T-helper 22 cell (primary cell): ENCODE data around the gene HMG20A.

Experiments
- DNase-seq: peaks from one replicate; pipeline ENCODE4 v3.0.0-alpha.2; 2020; ENCODE audit warnings: low read depth

Gene HMG20A

DNA sequence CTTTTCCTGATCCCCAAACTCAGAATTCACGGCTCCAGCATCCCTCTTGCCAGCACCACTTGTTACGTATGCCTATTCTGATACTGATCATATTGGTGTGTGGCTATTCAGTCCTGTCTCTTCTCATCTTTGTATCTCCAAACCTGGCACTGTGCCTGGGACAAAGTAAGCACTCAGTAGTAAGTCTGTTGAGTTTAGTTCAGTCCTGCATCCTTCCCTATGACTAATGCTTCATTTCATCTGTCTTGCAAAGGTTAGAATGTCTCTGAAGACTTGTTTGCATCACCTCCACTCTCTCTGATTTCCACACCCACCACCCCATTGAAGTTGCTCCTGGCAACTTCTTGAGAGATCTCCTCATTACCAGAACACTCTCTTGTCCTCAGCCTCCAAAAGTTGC lies 80.3 kb downstream of the HMG20A start:
- no peak for DNase-seq

DNA sequence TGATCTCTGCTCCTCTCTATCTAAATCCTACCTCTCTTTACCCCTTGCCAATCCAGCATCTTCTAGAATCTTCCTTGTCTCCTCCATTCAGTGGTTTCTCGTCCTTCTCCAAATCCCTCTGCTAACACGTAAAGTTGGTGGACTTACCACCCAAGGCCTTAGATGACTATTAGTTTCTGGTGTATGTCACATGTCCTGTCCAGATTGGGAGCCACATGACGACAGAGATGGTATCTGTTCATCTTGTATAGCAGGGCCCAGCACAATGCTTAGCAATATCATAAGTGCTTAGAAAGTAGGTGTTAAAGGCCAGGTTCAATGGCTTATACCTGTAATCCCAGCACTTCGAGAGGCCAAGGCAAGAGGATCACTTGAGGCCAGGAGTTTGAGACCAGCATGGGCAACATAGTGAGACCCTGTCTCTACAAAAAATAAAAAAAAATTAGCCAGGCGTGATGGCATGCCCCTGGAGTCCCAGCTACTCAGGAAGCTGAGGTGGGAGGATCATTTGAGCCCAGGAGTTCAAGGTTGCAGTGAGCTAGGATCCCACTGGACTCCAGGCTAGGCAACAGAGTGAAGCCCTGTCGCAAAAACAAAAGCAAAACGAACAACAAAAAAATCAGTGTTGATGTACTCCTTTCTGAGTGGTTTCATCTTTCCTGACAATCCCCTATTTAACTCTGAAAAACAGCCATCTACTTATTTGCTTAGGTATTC lies 81.8 kb downstream of the HMG20A start:
- no peak for DNase-seq

DNA sequence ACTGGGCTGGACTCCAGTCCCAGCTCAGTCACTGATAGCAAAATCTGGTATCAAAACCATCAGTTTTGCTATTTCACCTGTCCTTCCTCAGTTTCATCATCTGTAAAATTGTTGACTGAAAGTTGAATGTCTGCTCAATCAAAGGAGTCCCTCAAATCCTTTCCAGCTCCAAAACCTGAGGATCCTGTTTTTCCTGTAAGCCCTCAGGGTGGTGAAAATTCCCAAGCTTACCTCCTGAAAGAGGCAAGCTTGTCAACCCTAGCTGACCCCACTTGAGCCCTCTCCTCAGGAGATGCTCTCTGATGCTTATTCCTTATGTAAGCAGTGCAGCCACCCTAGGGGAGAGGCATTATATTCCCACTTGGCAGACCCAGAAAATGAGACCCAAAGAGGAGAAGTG lies 82.6 kb downstream of the HMG20A start:
- DNase-seq = no peak

DNA sequence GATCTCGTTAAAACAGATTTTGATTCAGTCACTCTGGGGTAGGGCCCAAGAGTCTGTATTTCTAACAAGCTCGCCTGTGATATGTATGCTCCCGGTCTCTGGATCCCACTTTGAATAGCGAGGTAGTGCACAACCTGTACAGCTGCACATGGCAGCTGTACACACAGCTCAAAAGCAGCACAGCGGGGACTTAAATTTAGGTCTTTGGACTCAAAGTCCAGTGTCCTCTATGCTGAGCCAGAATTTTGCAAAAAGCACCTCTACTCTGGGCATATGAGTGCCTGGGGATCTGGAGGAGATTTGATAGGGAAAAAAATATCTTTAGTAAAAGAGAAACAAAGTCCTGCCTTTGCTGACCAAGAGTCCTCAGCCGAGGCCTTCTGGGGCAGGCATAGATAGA lies 83.1 kb downstream of the HMG20A start:
- no peak for DNase-seq

DNA sequence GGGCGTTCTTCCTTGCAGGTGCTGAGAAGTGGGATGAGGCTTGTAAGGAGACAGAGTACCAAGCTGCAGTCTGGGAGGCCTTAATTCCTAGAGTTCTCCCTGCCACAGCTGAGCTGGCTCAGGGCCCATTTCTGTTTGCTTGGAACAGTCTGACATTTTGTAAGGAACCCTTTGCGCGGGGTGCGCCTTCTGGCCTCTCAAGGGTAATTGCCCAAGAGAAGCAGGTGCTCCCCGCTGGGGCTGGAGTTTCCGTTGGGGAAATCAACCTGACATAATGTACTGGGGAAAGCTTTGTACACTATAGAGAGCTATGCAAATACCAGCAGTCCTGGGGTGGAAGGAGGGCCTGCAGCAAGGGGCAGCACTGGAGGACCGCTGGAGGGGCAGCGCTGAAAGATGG lies 83.6 kb downstream of the HMG20A start:
- DNase-seq = no peak

DNA sequence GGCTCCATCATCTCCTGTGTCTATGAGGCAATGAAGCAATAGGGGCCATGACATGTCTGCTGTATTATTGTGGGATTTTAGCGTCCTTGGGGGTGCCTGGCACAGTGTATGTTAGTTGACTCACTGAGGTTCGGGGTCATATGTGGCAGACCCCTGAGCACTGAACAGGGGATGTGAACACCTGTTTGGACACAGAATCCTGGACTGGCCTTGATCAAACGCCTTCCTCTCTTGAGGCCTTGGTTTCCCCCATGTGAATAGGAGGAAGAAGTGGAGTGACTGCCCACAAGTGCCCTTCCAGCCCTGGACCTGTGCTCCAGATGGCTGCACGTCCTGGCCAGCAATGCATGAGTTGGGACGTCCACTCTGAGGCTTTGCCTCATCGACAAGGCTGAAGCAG lies 84.2 kb downstream of the HMG20A start:
- DNase-seq = no peak

GRCh38 chr15:77505556-77505955 lies 84.9 kb downstream of the HMG20A start:
- DNase-seq = no peak

- DNase-seq = no peak
Measured at GRCh38 chr15:77506311-77507142, 85.8 kb downstream of the HMG20A start.

GRCh38 chr15:77507143-77507897 lies 86.6 kb downstream of the HMG20A start:
- DNase-seq = no peak

DNA sequence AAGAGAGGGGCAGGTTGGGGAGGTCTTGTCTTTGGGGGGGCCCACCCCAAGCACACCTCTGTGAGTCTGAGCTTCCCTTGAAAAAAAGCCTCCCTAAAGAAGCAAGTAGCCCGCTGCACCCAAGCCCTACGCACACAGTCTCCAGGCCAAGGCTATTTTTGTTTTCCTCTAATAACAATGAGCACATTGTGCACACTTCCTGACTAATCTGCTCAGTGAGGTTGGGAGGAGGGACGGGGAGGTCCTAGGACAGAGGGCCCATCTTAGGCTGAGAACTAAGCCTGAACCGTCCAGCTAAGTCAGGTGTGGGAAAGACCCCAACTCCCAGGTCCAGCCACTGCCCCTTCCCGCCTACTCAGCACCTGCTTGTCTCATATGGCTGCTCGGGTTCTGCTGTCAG lies 87.2 kb downstream of the HMG20A start:
- DNase-seq = no peak

- no peak for DNase-seq
Measured at GRCh38 chr15:77508541-77509243, 88.0 kb downstream of the HMG20A start.

DNA sequence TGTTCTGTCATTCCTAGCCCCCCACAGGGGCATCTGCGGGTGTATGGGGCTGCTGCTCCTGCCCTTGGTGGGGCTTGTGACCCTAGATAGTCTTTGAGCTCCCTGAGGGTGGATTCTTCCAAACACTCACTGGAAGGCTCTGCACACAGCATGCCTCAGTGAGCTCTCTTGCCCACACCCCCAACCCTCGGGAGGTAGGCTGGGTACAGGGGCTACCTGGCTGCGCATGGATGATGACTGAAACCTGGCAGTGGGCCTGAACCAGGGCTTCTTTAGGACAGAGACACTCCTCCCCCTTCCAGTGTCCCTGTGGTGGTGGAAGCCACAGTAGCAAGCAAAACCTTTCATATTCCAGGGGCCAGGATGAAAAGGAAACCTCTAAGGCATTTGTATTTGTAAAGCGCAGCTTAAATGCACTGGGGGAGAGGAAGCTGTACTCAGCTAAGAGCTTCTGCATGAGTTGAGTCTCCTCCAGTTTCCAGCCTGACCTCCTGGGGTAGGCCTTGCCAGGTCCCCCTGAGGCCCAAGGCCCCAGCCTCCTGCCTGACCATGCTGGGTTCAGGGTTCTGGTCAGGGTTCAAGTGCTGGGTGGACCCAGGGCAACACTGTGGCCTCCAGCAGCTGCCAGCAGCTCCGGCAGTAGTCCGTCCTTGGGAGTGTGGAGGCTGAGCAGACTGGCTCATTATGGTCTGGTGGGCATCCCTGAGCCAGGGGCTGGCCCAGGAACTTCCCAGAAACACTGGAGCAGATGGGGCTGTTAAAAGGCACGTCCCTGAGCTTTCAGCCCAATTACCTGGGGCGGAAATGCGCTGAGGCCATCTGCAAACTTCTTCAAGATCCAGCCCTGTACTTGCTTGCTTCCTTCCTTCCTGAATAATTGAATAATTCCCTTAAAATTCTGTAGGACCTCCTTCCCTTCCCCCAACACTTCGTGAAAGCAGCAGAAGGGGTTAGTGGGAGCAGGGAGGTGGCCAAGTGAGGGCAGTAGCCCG lies 89.7 kb downstream of the HMG20A start:
- no peak for DNase-seq

- DNase-seq = no peak
Measured at GRCh38 chr15:77511869-77512268, 91.2 kb downstream of the HMG20A start.

- DNase-seq = no peak
Measured at GRCh38 chr15:77513226-77513625, 92.5 kb downstream of the HMG20A start.

GRCh38 chr15:77514641-77515402 lies 94.1 kb downstream of the HMG20A start:
- no peak for DNase-seq

- DNase-seq = no peak
Measured at GRCh38 chr15:77515613-77516012, 94.9 kb downstream of the HMG20A start.

- DNase-seq = no peak
Measured at GRCh38 chr15:77516076-77516475, 95.4 kb downstream of the HMG20A start.

DNA sequence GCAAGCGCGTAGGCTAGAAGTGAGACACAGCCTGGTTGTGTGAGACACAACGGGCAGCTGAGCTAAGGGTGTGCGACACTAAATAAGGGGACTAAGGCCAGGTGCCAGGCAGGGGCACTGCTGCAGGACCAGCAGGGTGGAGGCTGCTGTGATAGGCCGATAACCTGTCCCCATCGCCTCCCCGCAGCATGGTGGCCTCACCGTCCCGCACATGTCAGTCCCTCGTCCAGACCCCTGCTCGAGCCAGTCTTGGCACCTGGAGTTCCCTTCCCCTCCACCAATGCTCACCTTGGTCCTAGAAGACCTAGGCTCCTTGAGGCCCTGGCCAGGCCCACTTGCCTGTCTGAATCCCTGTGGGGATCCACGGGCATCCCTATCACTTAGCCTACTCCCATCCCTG lies 96.1 kb downstream of the HMG20A start:
- DNase-seq = no peak

DNA sequence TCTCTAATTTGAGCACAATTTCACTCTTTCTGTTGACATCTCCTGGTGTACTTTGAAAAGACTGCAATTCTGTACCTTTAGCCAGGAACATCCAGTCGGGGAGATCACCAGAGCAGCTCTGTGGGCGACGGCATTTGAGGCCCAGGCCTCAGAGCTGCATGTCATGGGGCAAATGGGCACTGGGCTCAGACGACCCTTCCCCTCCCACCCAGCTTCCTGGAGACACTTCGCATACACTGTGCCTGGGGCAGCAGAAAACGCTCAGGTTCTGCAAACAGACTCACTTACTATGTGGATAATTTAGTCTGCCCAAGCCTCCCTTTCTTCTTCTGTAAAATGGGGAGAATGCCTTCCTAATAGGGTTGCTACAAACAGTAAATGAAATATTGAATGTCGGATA lies 96.9 kb downstream of the HMG20A start:
- no peak for DNase-seq

DNA sequence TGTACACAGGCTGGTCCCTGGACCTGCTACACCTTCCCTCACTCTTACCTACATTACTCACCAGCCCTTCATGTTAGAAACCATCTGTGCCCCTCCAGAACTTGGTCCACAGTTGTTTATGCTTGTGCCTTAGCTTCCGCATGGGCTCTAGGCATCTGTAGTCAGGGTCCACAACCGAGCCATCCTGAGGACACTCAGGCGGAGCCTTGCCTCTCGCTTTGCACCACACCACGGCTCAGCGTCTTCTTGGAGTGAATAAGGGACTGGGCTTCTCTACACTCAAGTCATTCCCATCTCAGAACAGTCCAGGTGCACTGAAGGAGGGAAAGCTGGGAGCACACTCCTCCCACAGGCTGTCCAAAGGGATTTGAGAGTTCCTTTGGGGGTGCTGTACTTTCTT lies 97.8 kb downstream of the HMG20A start:
- DNase-seq = no peak
